ENCODE measurements around the gene GPR142. TPM values are rescaled to one million over a fixed set of nuclear protein-coding genes. Genes with fewer than 3 reads are reported as not detected.

GPR142 gene
- total and polyA plus RNA-seq, 2 of the 13 experiments (the other 11 are each of a cell fraction or from before 2014, with no cell fraction given): not detected

DNA sequence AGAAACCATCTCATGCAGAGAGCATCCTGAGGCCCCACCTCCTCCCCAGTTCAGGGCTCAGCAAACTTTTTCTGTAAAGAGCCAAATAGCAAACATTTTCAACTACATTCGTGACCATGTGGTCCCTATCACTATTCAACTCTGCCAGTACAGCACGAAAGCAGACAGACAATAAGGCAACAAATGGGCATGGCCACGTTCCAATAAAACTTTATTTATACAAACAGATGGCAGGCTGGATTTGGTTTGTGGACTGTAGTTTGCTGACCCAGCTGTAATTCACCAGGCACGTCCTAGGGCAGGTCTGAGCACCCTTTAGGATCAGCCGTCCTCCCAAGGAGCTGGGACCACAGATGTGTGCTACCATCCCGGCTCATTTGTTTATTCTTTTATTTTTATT lies 37.5 kb downstream of the GPR142 start:
- WGBS (ENCODE audit: low lambda C conversion rate): 23% methylated on average over 6 of the region's 6 CpGs
- FAIRE-seq: no peak
- no peak for ATAC-seq
- Histone ChIP-seq H3K9ac (ENCODE audit: insufficient read depth, low read depth, low read length) (no peak overlapping the region), H4K20me1 (ENCODE audit: insufficient read depth, low read length) (no peaks in the 10 kb centered on the region), H3K27ac (ENCODE audit: extremely low read length, insufficient read depth, low read length) (no peak overlapping the region), H3K36me3 (replicated peaks in 1 of 2; ENCODE audit: control insufficient read depth in 1 of 2, insufficient read depth in 2 of 2, low read length in 2 of 2) (no peaks in the 10 kb centered on the region), H3K4me3 (replicated peaks in 1 of 3; ENCODE audit: insufficient read depth in 1 of 3, low read depth in 2 of 3, low read length in 3 of 3) (no peak overlapping the region), H2AFZ (ENCODE audit: low read length) (no peak overlapping the region), H3K27me3 (ENCODE audit: control insufficient read depth in 1 of 2, insufficient read depth in 2 of 2, low read length in 2 of 2) (peaks cover 7 to 41% of the 10 kb centered on the region in 2 experiments; a peak in 4 of 5 replicates), H3K9me3 (ENCODE audit: low read length) (no peaks in the 10 kb centered on the region), H3K4me1 (ENCODE audit: insufficient read depth, low read length) (peaks cover 13% of the 10 kb centered on the region), H3K4me2 (ENCODE audit: low read depth, low read length) (no peak overlapping the region), H3K79me2 (ENCODE audit: insufficient read depth, low read length) (no peaks in the 10 kb centered on the region)
- intact Hi-C loops (cut with micrococcal nuclease; ENCODE audit: unreplicated experiment): no loop called here
- POLR2A ChIA-PET: no interaction called here
- BruUV-seq (replicated peaks): no TSS peak
- TF ChIP-seq MAFF (IDR thresholded peaks at IDR 0.05; ENCODE audit: low read depth, low read length) (0 out of 2 replicates have a peak, but pooled peaks have one; percentile 21), MAFK (conservative IDR thresholded peaks at IDR 0.05 in 1 of 2, IDR thresholded peaks at IDR 0.05 in 1 of 2; ENCODE audit: low read length in 2 of 2) (peak; percentile 39 to 49; a peak in 2 of 4 replicates)
- TF ChIP-seq, protein P1, sequence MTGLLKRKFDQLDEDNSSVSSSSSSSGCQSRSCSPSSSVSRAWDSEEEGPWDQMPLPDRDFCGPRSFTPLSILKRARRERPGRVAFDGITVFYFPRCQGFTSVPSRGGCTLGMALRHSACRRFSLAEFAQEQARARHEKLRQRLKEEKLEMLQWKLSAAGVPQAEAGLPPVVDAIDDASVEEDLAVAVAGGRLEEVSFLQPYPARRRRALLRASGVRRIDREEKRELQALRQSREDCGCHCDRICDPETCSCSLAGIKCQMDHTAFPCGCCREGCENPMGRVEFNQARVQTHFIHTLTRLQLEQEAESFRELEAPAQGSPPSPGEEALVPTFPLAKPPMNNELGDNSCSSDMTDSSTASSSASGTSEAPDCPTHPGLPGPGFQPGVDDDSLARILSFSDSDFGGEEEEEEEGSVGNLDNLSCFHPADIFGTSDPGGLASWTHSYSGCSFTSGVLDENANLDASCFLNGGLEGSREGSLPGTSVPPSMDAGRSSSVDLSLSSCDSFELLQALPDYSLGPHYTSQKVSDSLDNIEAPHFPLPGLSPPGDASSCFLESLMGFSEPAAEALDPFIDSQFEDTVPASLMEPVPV (CRISPR knock-in tag; IDR thresholded peaks at IDR 0.05): no peak
- TF ChIP-seq, protein P2, sequence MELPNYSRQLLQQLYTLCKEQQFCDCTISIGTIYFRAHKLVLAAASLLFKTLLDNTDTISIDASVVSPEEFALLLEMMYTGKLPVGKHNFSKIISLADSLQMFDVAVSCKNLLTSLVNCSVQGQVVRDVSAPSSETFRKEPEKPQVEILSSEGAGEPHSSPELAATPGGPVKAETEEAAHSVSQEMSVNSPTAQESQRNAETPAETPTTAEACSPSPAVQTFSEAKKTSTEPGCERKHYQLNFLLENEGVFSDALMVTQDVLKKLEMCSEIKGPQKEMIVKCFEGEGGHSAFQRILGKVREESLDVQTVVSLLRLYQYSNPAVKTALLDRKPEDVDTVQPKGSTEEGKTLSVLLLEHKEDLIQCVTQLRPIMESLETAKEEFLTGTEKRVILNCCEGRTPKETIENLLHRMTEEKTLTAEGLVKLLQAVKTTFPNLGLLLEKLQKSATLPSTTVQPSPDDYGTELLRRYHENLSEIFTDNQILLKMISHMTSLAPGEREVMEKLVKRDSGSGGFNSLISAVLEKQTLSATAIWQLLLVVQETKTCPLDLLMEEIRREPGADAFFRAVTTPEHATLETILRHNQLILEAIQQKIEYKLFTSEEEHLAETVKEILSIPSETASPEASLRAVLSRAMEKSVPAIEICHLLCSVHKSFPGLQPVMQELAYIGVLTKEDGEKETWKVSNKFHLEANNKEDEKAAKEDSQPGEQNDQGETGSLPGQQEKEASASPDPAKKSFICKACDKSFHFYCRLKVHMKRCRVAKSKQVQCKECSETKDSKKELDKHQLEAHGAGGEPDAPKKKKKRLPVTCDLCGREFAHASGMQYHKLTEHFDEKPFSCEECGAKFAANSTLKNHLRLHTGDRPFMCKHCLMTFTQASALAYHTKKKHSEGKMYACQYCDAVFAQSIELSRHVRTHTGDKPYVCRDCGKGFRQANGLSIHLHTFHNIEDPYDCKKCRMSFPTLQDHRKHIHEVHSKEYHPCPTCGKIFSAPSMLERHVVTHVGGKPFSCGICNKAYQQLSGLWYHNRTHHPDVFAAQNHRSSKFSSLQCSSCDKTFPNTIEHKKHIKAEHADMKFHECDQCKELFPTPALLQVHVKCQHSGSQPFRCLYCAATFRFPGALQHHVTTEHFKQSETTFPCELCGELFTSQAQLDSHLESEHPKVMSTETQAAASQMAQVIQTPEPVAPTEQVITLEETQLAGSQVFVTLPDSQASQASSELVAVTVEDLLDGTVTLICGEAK (IDR thresholded peaks at IDR 0.05): peak; percentile 85
- TF ChIP-seq, protein P2 (CRISPR knock-in tag; IDR thresholded peaks at IDR 0.05): peak; percentile 99
- DNase-seq (ENCODE audit: low spot score): no peak
- in situ Hi-C loops (cut with HindIII; ENCODE audit: extremely low pct_ligation_motif_present, low pct_unique_long_range_greater_than_20kb): no loop called here
- CTCF ChIA-PET (ENCODE audit: low intra/inter-chr PET ratio, low total read pairs): no interaction called here

Data from HepG2 (cell line).